Vagina (tissue), 2 donors: ENCODE data around the gene ABHD5.

ENCODE experiments used
- POLR2A ChIP-seq, 2 donors: fragments of 450-650 bp; IDR thresholded peaks; one replicate each; pipeline ENCODE4 v1.6.1; 2017; ENCODE audit warnings: antibody characterized with exemption in 2 of 2, mild to moderate bottlenecking in 2 of 2, moderate library complexity in 2 of 2
- POLR2AphosphoS5 ChIP-seq, 2 donors: sonication (generic); formaldehyde crosslinking; IDR thresholded peaks; one replicate each; pipeline ENCODE4 v1.9.0; 2017; ENCODE audit warnings: antibody characterized with exemption in 2 of 2, mild to moderate bottlenecking in 2 of 2, low read depth in 1 of 2; ENCODE audit not compliant: insufficient read depth in 1 of 2
- TF ChIP-seq, protein P1 (sequence below), 3 experiments: fragments of 450-650 bp in 2 of 3; fragments of 200-600 bp in 1 of 3; sonication (generic) in 1 of 3; IDR thresholded peaks; one replicate each; pipeline ENCODE4 v1.5.1; 2017 to 2019; ENCODE audit warnings: antibody characterized with exemption in 3 of 3, mild to moderate bottlenecking in 2 of 3, moderate library complexity in 2 of 3

DNA sequence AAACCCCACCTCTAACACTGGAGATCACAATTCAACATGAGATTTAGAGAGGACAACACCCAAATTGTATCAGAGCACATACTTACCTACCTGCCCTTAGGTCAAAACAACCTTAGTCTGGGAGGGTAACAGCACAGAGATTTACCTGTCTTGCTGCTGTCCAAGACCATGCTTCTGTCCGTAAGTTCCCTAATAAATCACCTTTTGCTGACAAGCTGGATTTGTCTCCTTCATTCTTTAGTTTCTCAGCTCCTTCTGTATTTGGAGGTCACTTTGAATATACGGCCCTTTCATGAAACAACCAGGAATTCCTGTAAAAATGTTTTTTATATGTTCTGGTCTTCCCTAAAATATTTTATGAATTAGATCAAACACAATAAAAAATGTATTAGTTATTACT lies 1.6 kb upstream of the ABHD5 start:
- TF ChIP-seq, protein P1, sequence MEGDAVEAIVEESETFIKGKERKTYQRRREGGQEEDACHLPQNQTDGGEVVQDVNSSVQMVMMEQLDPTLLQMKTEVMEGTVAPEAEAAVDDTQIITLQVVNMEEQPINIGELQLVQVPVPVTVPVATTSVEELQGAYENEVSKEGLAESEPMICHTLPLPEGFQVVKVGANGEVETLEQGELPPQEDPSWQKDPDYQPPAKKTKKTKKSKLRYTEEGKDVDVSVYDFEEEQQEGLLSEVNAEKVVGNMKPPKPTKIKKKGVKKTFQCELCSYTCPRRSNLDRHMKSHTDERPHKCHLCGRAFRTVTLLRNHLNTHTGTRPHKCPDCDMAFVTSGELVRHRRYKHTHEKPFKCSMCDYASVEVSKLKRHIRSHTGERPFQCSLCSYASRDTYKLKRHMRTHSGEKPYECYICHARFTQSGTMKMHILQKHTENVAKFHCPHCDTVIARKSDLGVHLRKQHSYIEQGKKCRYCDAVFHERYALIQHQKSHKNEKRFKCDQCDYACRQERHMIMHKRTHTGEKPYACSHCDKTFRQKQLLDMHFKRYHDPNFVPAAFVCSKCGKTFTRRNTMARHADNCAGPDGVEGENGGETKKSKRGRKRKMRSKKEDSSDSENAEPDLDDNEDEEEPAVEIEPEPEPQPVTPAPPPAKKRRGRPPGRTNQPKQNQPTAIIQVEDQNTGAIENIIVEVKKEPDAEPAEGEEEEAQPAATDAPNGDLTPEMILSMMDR (IDR thresholded peaks at IDR 0.05) = no peak
- no peak for TF ChIP-seq POLR2A (IDR thresholded peaks at IDR 0.05)
- TF ChIP-seq POLR2AphosphoS5 (IDR thresholded peaks at IDR 0.05; ENCODE audit: insufficient read depth in 1 of 2, low read depth in 1 of 2) = no peak
